ENCODE results near the gene ARID2. TPM values are rescaled to one million over a fixed set of nuclear protein-coding genes. Genes with fewer than 3 reads are reported as not detected.

The ARID2 gene
- polyA plus RNA-seq, 1 experiment: 18.5 TPM

DNA sequence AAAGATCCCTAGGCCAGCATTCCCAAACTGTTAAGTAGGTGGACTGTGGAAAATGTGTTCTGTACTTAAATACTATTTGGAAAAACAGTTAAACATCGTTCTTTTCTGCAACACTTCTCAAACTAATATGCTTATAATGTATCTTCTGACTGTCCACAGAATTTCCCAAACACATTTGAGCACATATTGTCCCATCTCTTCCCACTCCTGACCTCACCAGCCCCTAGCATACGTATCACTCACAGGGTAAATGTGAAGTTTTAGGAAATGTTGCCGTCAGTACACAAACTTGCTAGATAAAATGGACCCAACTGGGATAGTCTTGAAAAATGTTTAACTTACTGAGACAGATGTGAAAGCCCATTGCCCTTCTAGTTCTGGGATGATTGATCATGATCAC, 27.7 kb downstream of the ARID2 start:
- TF ChIP-seq, protein P1, sequence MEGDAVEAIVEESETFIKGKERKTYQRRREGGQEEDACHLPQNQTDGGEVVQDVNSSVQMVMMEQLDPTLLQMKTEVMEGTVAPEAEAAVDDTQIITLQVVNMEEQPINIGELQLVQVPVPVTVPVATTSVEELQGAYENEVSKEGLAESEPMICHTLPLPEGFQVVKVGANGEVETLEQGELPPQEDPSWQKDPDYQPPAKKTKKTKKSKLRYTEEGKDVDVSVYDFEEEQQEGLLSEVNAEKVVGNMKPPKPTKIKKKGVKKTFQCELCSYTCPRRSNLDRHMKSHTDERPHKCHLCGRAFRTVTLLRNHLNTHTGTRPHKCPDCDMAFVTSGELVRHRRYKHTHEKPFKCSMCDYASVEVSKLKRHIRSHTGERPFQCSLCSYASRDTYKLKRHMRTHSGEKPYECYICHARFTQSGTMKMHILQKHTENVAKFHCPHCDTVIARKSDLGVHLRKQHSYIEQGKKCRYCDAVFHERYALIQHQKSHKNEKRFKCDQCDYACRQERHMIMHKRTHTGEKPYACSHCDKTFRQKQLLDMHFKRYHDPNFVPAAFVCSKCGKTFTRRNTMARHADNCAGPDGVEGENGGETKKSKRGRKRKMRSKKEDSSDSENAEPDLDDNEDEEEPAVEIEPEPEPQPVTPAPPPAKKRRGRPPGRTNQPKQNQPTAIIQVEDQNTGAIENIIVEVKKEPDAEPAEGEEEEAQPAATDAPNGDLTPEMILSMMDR (IDR thresholded peaks at IDR 0.05; ENCODE audit: low read depth, low read length): no peak
- Histone ChIP-seq H3K27ac (ENCODE audit: low read depth, low read length) (no peak overlapping the region), H3K9me3 (ENCODE audit: control insufficient read depth, insufficient read depth, low read length) (no peaks in the 10 kb centered on the region), H3K4me3 (ENCODE audit: low read depth, low read length) (no peak overlapping the region), H3K27me3 (ENCODE audit: control insufficient read depth, insufficient read depth, low read length) (no peaks in the 10 kb centered on the region)
- ChIA-PET POLR2A (no interaction called here), CTCF (interaction anchor here (1.1 to 3.9 kb wide), 4 partner anchors 12 to 369 kb away, joined by 3 to 44 read pairs (median 10); no protein-coding TSS in a partner anchor)
- DNase-seq (ENCODE audit: low read depth, low spot score): no peak

DNA sequence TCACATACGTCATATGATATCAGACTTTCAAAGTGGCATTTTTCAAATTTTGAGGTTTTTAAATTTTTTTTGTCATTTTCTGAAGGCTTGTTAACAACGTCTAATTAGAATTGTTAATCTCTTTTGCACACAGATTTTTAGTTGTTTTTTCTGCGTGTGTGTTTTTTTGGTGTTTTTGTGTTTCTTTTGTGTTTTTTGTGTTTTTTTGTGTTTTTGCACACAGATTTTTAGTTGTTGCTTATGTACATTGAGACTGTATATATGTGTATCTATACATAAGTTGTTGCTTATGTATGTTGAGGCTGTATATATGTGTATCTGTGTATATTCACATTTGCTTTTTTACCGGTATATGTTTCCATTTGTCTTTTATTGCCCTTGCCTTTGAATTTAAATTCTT, 30.8 kb downstream of the ARID2 start:
- TF ChIP-seq, protein P1 (IDR thresholded peaks at IDR 0.05; ENCODE audit: low read depth, low read length): no peak
- Histone ChIP-seq H3K4me3 (ENCODE audit: low read depth, low read length) (no peak overlapping the region), H3K9me3 (ENCODE audit: control insufficient read depth, insufficient read depth, low read length) (no peaks in the 10 kb centered on the region), H3K27me3 (ENCODE audit: control insufficient read depth, insufficient read depth, low read length) (no peaks in the 10 kb centered on the region), H3K27ac (ENCODE audit: low read depth, low read length) (no peak overlapping the region)
- ChIA-PET CTCF (interaction anchor here (1.3 to 4.1 kb wide), 3 partner anchors 14 to 245 kb away, joined by 11 to 22 read pairs (median 18); no protein-coding TSS in a partner anchor), POLR2A (no interaction called here)
- DNase-seq (ENCODE audit: low read depth, low spot score): no peak

DNA sequence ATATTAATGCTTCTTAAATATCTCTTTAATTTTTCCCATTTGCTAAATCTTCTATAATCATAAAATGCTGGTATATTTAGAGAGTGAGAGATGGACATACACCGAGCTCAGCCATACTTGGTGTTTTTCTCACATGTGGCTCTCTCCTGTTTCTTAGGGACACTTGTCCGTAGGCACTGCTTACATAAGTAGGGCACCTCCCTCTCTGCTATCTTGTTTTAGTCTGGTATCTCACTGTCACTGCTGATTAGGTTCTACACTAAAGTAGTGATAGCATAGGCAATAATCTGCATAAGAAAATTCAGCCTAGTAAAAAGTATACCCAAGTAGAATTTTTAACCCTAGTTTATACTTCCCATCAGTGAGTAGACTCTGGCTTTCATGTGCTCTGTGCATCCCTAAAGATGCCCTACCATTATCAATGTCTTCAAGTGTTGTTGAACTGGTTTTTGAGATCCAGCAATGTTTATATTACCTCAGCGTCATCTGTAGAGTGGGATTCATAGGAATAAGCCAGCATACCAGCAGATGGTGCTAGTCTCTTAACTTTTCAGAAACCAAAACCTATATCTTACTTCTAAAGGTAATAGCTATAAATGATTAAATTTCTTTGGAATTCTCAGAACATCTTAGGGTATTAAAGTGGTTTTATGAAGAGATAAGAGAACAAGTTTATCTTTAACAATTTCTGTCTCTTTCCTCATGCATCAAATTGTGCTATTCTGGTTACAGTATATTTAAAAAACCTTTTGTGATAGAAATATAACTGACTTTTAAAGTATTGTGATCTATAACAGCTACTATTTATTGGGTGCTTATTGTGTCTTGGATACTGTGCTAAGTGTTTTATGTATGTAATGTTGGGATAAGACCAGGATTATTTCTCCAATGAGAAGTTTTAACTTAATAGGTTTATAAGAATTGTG, 32.9 kb downstream of the ARID2 start:
- TF ChIP-seq, protein P1 (IDR thresholded peaks at IDR 0.05; ENCODE audit: low read depth, low read length): peak; percentile 86
- H3K4me3 ChIP-seq (ENCODE audit: low read depth, low read length): no peak overlapping the region
- ChIA-PET POLR2A (interaction anchor here (1.5 kb wide), 1 partner anchor 227 kb away, joined by 4 read pairs; the partner anchor contains the start of gene SCAF11), CTCF (interaction anchor here (0.6 to 4.1 kb wide), 31 partner anchors 8 to 623 kb away, joined by 3 to 26 read pairs (median 4); partner anchors contain the start of gene SCAF11)
- no peaks in the 10 kb centered on the region for H3K9me3 ChIP-seq (ENCODE audit: control insufficient read depth, insufficient read depth, low read length)
- peak; percentile 27 for DNase-seq (ENCODE audit: low read depth, low spot score)
- no peaks in the 10 kb centered on the region for H3K27me3 ChIP-seq (ENCODE audit: control insufficient read depth, insufficient read depth, low read length)
- H3K27ac ChIP-seq (ENCODE audit: low read depth, low read length): no peak overlapping the region

DNA sequence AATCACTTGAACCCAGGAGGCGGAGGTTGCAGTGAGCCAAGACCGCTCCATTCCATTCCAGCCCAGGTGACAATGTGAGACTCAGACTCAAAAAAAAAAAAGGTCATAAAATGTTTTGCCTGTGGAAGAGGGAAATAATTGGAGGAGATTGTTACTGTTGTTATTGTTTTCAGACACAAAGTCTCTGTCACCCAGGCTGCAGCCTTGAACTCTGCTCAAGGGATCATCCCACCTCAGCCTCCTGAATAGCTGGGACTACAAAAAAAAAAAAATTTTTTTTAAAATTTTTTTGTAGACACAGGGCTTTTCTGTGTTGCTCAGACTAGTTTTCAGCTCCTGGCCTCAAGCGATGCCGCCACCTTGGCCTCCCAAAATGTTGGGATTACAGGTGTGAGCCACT, 33.9 kb downstream of the ARID2 start:
- Histone ChIP-seq H3K9me3 (ENCODE audit: control insufficient read depth, insufficient read depth, low read length) (no peaks in the 10 kb centered on the region), H3K27me3 (ENCODE audit: control insufficient read depth, insufficient read depth, low read length) (no peaks in the 10 kb centered on the region), H3K27ac (ENCODE audit: low read depth, low read length) (no peak overlapping the region), H3K4me3 (ENCODE audit: low read depth, low read length) (no peak overlapping the region)
- TF ChIP-seq, protein P1 (IDR thresholded peaks at IDR 0.05; ENCODE audit: low read depth, low read length): no peak
- no peak for DNase-seq (ENCODE audit: low read depth, low spot score)
- ChIA-PET POLR2A (no interaction called here), CTCF (interaction anchor here (0.8 to 4.1 kb wide), 14 partner anchors 9 to 624 kb away, joined by 3 to 26 read pairs (median 10); partner anchors contain the start of gene SCAF11)

DNA sequence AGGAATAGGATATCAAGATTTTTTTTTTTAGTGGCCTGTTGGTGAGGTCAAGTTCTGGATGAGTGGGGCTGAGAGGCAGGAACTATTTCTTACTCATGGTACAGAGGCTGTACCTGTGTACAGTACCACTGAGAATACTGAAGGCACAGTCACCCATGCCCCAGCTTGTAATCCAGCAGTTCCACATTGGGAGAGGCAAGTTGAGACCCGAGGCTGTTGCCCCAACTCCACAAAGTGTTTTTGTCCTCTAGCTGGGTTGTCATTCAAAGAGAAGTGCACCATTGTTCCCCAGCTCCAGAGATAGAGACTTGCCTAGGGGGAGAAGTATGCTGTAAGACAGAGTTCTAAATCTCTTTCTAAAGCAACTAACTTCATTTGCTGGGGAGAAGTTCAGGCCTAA, 38.7 kb downstream of the ARID2 start:
- CTCF ChIA-PET: no interaction called here
- Histone ChIP-seq H3K9me3 (ENCODE audit: control insufficient read depth, insufficient read depth, low read length) (no peaks in the 10 kb centered on the region), H3K4me3 (ENCODE audit: low read depth, low read length) (no peak overlapping the region), H3K27me3 (ENCODE audit: control insufficient read depth, insufficient read depth, low read length) (no peaks in the 10 kb centered on the region), H3K27ac (ENCODE audit: low read depth, low read length) (no peak overlapping the region)
- POLR2A ChIA-PET: no interaction called here
- DNase-seq (ENCODE audit: low read depth, low spot score): no peak
- TF ChIP-seq, protein P1 (IDR thresholded peaks at IDR 0.05; ENCODE audit: low read depth, low read length): no peak
